ENCODE data around the gene AP4M1. TPM values are rescaled to one million over a fixed set of nuclear protein-coding genes. Genes with fewer than 3 reads are reported as not detected.

Gene AP4M1
- total and polyA plus RNA-seq, 9 of the 15 experiments (the other 6 are each of a cell fraction or from before 2014, with no cell fraction given), result 1.3 to 30.9 (median 14.1) TPM

DNA sequence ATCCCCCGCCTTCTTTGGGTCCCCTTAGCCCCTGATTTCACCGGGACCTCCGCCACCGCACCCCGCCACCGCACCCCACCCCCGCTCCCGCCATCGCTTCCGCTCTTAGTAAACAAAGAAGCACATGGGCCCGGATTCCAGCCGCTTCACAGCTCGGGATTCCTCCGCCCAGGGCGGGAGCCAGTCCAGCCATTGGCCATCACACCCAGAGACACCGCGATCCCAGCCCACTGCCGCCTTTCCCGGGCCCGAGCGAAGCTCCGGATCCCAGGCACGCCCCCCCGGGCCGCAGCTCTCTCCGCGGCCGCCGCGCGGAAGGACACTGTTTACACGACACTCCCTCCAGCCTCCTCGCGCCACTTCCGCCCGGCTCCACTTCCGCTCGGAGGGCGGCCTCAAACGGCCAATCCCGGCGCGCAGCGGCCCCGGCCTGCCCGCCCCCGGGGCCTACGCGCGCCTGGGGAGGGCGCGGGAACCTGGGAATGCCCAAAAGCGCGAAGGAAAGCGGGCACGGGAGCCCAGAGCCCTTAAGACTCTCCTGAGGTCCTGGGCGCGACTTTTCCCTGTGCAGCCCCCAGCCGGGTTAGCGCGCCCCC is 925 bp upstream of the AP4M1 start (continued):
- TF ChIP-seq ZNF589 (CRISPR knock-in tag; IDR thresholded peaks at IDR 0.05; ENCODE audit: low read depth) (no peak), ZNF586 (CRISPR knock-in tag; conservative IDR thresholded peaks at IDR 0.05) (no peak), ZNF143 (CRISPR knock-in tag; IDR thresholded peaks at IDR 0.05) (no peak), KDM5B (IDR thresholded peaks at IDR 0.05; ENCODE audit: insufficient replicate concordance, low read depth, low read length) (peak; percentile 39), POLR2B (IDR thresholded peaks at IDR 0.05; ENCODE audit: low read depth, partially characterized antibody) (no peak), FOXM1 (IDR thresholded peaks at IDR 0.05; ENCODE audit: low read depth) (no peak), FOXM1 (CRISPR knock-in tag; IDR thresholded peaks at IDR 0.05; ENCODE audit: low read depth) (no peak), CXXC5 (CRISPR knock-in tag; IDR thresholded peaks at IDR 0.05) (peak; percentile 88), RBM25 (IDR thresholded peaks at IDR 0.05; ENCODE audit: low read depth, low read length, severe bottlenecking) (peak; percentile 97), RBFOX2 (IDR thresholded peaks at IDR 0.05; ENCODE audit: low read depth, low read length) (peak; percentile 96; the same call in 1 of the 2 replicates), FOSL1 (tag; conservative IDR thresholded peaks at IDR 0.05) (no peak), JUNB (CRISPR knock-in tag; conservative IDR thresholded peaks at IDR 0.05) (no peak), PHB2 (IDR thresholded peaks at IDR 0.05; ENCODE audit: low read depth) (no peak), SETDB1 (IDR thresholded peaks at IDR 0.05; ENCODE audit: low read length) (no peak), ZBED1 (IDR thresholded peaks at IDR 0.05) (no peak), DPF2 (IDR thresholded peaks at IDR 0.05) (no peak; the same call in 1 of the 2 replicates), BRF1 (IDR thresholded peaks at IDR 0.05; ENCODE audit: borderline replicate concordance, extremely low read depth, insufficient read length) (no peak), ZNF561 (CRISPR knock-in tag; conservative IDR thresholded peaks at IDR 0.05) (no peak)
- TF ChIP-seq, protein P1, sequence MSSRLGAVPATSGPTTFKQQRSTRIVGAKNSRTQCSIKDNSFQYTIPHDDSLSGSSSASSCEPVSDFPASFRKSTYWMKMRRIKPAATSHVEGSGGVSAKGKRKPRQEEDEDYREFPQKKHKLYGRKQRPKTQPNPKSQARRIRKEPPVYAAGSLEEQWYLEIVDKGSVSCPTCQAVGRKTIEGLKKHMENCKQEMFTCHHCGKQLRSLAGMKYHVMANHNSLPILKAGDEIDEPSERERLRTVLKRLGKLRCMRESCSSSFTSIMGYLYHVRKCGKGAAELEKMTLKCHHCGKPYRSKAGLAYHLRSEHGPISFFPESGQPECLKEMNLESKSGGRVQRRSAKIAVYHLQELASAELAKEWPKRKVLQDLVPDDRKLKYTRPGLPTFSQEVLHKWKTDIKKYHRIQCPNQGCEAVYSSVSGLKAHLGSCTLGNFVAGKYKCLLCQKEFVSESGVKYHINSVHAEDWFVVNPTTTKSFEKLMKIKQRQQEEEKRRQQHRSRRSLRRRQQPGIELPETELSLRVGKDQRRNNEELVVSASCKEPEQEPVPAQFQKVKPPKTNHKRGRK (tag; IDR thresholded peaks at IDR 0.05), result no peak
- TF ChIP-seq, protein P2, sequence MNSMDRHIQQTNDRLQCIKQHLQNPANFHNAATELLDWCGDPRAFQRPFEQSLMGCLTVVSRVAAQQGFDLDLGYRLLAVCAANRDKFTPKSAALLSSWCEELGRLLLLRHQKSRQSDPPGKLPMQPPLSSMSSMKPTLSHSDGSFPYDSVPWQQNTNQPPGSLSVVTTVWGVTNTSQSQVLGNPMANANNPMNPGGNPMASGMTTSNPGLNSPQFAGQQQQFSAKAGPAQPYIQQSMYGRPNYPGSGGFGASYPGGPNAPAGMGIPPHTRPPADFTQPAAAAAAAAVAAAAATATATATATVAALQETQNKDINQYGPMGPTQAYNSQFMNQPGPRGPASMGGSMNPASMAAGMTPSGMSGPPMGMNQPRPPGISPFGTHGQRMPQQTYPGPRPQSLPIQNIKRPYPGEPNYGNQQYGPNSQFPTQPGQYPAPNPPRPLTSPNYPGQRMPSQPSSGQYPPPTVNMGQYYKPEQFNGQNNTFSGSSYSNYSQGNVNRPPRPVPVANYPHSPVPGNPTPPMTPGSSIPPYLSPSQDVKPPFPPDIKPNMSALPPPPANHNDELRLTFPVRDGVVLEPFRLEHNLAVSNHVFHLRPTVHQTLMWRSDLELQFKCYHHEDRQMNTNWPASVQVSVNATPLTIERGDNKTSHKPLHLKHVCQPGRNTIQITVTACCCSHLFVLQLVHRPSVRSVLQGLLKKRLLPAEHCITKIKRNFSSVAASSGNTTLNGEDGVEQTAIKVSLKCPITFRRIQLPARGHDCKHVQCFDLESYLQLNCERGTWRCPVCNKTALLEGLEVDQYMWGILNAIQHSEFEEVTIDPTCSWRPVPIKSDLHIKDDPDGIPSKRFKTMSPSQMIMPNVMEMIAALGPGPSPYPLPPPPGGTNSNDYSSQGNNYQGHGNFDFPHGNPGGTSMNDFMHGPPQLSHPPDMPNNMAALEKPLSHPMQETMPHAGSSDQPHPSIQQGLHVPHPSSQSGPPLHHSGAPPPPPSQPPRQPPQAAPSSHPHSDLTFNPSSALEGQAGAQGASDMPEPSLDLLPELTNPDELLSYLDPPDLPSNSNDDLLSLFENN (IDR thresholded peaks at IDR 0.05; ENCODE audit: low read depth in 2 of 2, low read length in 2 of 2), result no peak
- TF ChIP-seq, protein P3, sequence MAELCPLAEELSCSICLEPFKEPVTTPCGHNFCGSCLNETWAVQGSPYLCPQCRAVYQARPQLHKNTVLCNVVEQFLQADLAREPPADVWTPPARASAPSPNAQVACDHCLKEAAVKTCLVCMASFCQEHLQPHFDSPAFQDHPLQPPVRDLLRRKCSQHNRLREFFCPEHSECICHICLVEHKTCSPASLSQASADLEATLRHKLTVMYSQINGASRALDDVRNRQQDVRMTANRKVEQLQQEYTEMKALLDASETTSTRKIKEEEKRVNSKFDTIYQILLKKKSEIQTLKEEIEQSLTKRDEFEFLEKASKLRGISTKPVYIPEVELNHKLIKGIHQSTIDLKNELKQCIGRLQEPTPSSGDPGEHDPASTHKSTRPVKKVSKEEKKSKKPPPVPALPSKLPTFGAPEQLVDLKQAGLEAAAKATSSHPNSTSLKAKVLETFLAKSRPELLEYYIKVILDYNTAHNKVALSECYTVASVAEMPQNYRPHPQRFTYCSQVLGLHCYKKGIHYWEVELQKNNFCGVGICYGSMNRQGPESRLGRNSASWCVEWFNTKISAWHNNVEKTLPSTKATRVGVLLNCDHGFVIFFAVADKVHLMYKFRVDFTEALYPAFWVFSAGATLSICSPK (IDR thresholded peaks at IDR 0.05; ENCODE audit: borderline replicate concordance), result no peak

Measured in K562 (cell line).